Stimulated activated CD8-positive, alpha-beta memory T cell treated with anti-CD3 and anti-CD28 coated beads, Interleukin-12 subunit alpha, Interleukin-12 subunit beta, amount 100 ng/mL, for 1 hour (primary cell): Measurements from ENCODE around the gene LGALS7.

Source experiments
- DNase-seq: peaks from one replicate; pipeline ENCODE4 v3.0.0-alpha.2; 2020; ENCODE audit warnings: low read depth

The LGALS7 gene

DNA sequence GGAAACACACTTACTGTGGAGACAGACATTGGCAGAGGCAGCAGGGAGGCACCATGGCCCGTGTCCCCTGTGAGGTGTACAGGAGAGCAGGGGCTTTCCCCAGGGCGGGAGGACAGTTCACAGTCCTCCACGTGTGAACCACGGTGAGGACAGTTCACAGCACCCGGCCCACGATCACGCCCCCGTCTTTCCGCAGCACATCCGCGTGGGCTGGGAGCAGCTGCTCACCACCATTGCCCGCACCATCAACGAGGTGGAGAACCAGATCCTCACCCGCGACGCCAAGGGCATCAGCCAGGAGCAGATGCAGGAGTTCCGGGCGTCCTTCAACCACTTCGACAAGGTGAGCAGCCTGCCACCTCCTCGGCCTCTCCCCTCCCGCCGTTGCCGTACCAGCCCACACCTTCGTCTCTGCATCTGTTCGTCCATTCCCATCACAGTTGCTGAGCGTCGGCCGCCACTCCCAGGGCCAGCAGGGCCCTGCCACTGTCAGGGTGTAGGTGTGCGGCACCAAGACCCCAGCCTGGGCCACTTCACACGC is 46.5 kb downstream of the LGALS7 start:
- no peak for DNase-seq

GRCh38 chr19:38726284-38726673 is 47.0 kb downstream of the LGALS7 start:
- DNase-seq, result no peak

DNA sequence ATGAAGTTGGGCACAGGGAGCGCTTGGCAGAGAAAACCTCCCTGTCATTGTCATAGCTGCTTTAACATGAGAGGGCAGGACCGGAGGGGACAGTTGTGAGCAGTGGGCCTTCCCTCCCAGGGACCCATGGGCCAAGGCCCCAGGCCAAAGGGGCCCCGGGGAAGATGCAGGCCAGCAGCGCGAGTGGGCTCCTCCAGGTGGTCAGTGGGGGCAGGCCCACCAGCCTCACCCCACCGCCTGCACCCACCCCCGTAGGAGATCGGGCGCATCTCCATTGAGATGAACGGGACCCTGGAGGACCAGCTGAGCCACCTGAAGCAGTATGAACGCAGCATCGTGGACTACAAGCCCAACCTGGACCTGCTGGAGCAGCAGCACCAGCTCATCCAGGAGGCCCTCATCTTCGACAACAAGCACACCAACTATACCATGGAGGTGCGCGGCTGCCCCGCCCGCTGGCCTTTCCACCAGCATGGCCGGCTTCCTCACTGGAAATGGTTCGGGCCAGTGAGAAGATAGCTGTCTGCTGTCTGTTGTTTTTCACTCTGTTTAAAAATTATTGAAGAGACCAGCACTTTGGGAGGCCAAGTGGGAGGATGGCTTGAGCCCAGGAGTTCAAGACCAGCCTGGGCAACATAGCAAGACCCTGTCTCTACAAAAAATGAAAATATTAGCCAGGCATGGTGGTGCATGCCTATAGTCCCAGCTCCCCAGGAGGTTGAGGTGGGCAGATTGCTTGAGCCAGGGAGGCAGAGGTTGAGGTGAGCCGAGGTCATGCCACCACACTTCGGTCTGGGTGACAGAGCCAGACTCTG is 47.6 kb downstream of the LGALS7 start:
- no peak for DNase-seq

GRCh38 chr19:38723990-38724854 is 49.1 kb downstream of the LGALS7 start:
- no peak for DNase-seq

DNA sequence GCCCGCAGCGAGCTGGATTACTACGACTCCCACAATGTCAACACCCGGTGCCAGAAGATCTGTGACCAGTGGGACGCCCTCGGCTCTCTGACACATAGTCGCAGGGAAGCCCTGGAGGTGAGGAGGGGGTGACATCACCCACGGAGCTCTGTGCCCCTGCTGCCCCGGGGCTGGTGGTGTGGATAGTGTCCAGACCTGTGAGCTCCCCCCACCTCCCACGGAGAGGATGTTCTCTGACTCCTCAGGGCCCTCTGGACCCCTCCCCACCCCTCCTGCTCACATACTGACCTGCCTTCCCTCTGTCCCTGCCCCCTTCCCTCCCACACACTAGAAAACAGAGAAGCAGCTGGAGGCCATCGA is 49.7 kb downstream of the LGALS7 start:
- DNase-seq, result no peak

GRCh38 chr19:38722947-38723605 is 50.2 kb downstream of the LGALS7 start:
- DNase-seq, result no peak

DNA sequence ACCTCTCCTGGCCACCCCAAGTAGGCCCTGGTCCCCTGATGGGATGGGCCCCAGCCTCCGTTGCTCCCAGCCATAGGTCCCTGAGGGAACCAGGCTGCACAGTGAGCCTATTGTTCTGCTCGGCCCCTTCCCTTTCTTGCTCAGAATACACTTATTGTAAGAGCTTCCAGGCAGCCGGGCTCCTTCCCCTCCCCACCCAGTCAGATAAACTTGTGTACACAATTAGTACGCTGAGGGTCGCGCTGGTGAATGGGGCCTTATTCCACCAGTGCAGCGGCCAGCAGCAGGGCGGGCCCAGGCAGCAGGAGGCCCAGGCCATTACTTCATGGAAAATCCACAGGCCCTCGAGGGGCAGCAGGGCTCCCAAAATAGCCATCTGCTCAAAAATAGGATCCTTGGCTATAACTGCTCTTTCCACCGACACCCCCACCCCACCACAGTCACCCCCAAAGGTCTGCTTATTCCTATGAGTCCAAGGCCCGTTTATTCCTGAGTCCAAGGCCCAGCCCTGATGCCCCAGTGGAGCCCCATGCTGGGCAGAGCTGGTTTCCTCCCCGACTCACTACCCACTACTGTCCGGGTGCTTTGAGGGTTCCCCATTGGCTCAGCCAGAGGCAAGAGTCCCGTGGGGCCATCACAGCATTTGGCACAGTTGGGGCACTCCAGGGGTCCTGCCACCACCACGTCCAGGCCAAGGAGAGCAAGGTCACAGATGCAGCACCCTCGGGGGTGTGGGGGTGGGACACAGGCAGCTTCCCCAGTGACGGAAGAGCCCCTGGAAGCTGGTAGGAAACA is 51.1 kb downstream of the LGALS7 start:
- DNase-seq, result no peak

- no peak for DNase-seq
Observed at GRCh38 chr19:38721496-38721895, 51.8 kb downstream of the LGALS7 start.
